GM23248 (cell line): ENCODE data around the gene TMX3. TPM values are rescaled to one million over a fixed set of nuclear protein-coding genes. Genes with fewer than 3 reads are reported as not detected.
A peak's percentile ranks its signal among the peaks of the same experiment; 100 is the strongest.

Experiments used
- DNase-seq: peaks from one replicate; pipeline ENCODE4 v3.0.0-alpha.2; 2015
- H2AFZ ChIP-seq: fragments of 200-600 bp; sonication (generic); 2 replicates; pipeline ENCODE4 v1.6.1; 2016; ENCODE audit warnings: antibody characterized with exemption
- H3F3A ChIP-seq: fragments of 200-600 bp; sonication (generic); 2 replicates; pipeline ENCODE4 v1.6.1; 2016; ENCODE audit warnings: mild to moderate bottlenecking, antibody characterized with exemption, mixed run types; ENCODE audit not compliant: insufficient read depth
- H3K27ac ChIP-seq: fragments of 200-600 bp; sonication (generic); 2 replicates; pipeline ENCODE4 v1.5.1; 2016; ENCODE audit warnings: mild to moderate bottlenecking
- H3K27me3 ChIP-seq: fragments of 200-600 bp; sonication (generic); replicated peaks from 2 replicates; pipeline ENCODE4 v1.6.1; 2016; ENCODE audit warnings: mild to moderate bottlenecking; ENCODE audit not compliant: insufficient read depth
- H3K36me3 ChIP-seq: fragments of 200-600 bp; sonication (generic); 2 replicates; pipeline ENCODE4 v1.6.1; 2016; ENCODE audit warnings: low read depth, mild to moderate bottlenecking
- H3K4me1 ChIP-seq: fragments of 200-600 bp; sonication (generic); 2 replicates; pipeline ENCODE4 v1.6.1; 2016; ENCODE audit warnings: mild to moderate bottlenecking; ENCODE audit not compliant: insufficient read depth
- H3K4me2 ChIP-seq: fragments of 200-600 bp; sonication (generic); one replicate; pipeline ENCODE4 v1.6.1; 2016; ENCODE audit warnings: mild to moderate bottlenecking; ENCODE audit not compliant: unreplicated experiment
- H3K4me3 ChIP-seq: fragments of 200-600 bp; sonication (generic); 2 replicates; pipeline ENCODE4 v1.5.1; 2016; ENCODE audit warnings: mild to moderate bottlenecking
- H3K79me2 ChIP-seq: fragments of 200-600 bp; sonication (generic); 2 replicates; pipeline ENCODE4 v1.6.1; 2016; ENCODE audit warnings: mild to moderate bottlenecking; ENCODE audit not compliant: insufficient read depth
- H3K9ac ChIP-seq: fragments of 200-600 bp; sonication (generic); 2 replicates; pipeline ENCODE4 v1.6.1; 2016; ENCODE audit warnings: mild to moderate bottlenecking
- H3K9me2 ChIP-seq: fragments of 200-600 bp; sonication (generic); 2 replicates; pipeline ENCODE4 v1.6.1; 2016; ENCODE audit warnings: mixed run types, mild to moderate bottlenecking, moderate library complexity; ENCODE audit not compliant: insufficient read depth
- H3K9me3 ChIP-seq: fragments of 200-600 bp; sonication (generic); one replicate; pipeline ENCODE4 v1.6.1; 2017; ENCODE audit warnings: low read depth
- H4K20me1 ChIP-seq: fragments of 200-600 bp; sonication (generic); 2 replicates; pipeline ENCODE4 v1.6.0; 2016; ENCODE audit not compliant: insufficient read depth
- EZH2 ChIP-seq: fragments of 200-600 bp; sonication (generic); IDR thresholded peaks from 2 replicates; pipeline ENCODE4 v1.6.1; 2018; ENCODE audit warnings: antibody characterized with exemption, mild to moderate bottlenecking; ENCODE audit not compliant: insufficient read depth, poor library complexity, severe bottlenecking
- EZH2phosphoT487 ChIP-seq: fragments of 200-600 bp; sonication (generic); IDR thresholded peaks from 2 replicates; pipeline ENCODE4 v1.6.1; 2018; ENCODE audit warnings: antibody characterized with exemption, moderate library complexity, mild to moderate bottlenecking, low read depth; ENCODE audit not compliant: insufficient read depth
- WGBS, 2 experiments: methylation state at CpG; one replicate each; pipeline ENCODE4 v1.1.6; 2015 to 2017; ENCODE audit warnings: low lambda C conversion rate in 2 of 2, low coverage in 1 of 2; ENCODE audit errors: missing lambda C conversion rate in 2 of 2; 5-methylcytosine and 5-hydroxymethylcytosine counted together
- in situ Hi-C: fragments of 300-500 bp; cut with MboI; formaldehyde crosslinking; loops from 2 replicates; pipeline ENCODE4 v1.15.0; 2020
- polyA plus RNA-seq: library from polyadenylated mRNA; unstranded; fragments of >200 nt; fragmentation: Nextera tagmentation; extraction: Ambion mirVana; gene quantifications from 2 replicates; pipeline ENCODE4 v1.2.1, GENCODE V29; 2016
- total RNA-seq: library from RNA; depleted of rRNA; stranded (reverse); fragments of >200 nt; shearing (Covaris generic); gene quantifications from 2 replicates; pipeline ENCODE4 v1.2.3, GENCODE V29; 2014; rRNA removed

The TMX3 gene
- total RNA-seq (111 and 112 TPM in 2 replicates), polyA plus RNA-seq (70.4 and 73.0 TPM in 2 replicates)

DNA sequence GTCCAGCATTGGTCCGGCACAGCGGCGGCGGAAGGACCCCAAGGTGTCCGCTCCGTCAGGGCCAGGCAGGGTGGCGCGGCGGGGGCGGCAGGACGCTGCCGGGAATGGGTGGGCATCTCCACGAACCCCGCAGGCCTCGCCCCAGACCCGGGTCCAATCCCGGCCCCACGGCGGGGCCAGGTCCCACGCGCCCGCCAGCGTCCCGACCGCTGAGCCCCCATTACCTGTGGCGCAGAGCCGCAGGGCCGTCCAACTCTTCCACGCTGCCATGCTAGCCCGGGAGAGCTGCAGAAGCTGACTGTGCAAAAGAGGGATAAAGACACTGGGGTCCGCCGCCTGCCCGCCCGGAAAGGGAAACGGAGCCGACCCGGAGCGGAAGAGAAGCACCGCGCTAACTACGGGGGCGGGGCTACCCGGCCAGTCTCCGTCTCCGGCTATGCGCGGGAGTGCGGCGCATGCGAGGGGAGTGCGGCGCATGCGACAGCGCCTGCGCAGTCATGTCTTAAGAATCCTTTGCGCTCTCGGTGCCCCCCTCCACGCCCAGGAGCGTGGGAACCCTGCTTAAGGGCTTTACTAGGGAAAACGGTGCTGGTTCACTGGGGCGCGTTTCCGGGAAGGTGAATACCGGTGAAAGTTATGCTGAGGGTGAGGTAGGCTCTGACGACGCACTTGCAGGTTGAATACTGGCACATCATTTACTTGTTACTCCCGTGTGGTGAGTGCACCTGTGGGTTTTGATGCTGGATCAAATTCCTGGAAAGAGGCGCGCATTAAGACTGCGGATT, at the start of gene TMX3:
TSS of gene TMX3 (minus strand) at position 397 of the 785 bp plus-strand sequence. CDS start at position 270, 127 bp downstream.
- H3K27ac ChIP-seq: peak within 1 kb of the TSS; percentile 43
- H3K4me2 ChIP-seq: peak within 1 kb of the TSS; percentile 90
- no peaks in the 10 kb centered on the region for H3K9me3 ChIP-seq
- peak; percentile 98 for DNase-seq
- H3K4me3 ChIP-seq: peak within 1 kb of the TSS; percentile 93
- in situ Hi-C loops: no loop called here
- 1% methylated on average over 59 to 62 of the region's 70 CpGs for WGBS, 2 experiments
- H3K4me1 ChIP-seq: peaks cover 17% of the 10 kb centered on the region; the same call in 1 of the 2 replicates
- H3K9me2 ChIP-seq: no peaks in the 10 kb centered on the region
- H3F3A ChIP-seq: 0 out of 2 replicates have a peak, but pooled peaks cover 5% of the 10 kb centered on the region
- H3K27me3 ChIP-seq: no peaks in the 10 kb centered on the region
- TF ChIP-seq EZH2 (no peak), EZH2phosphoT487 (no peak)
- H3K36me3 ChIP-seq: peaks cover 21% of the 10 kb centered on the region
- H4K20me1 ChIP-seq: no peaks in the 10 kb centered on the region
- peaks cover 62% of the 10 kb centered on the region for H3K79me2 ChIP-seq
- peak within 1 kb of the TSS; percentile 99 for H2AFZ ChIP-seq
- H3K9ac ChIP-seq: peak within 1 kb of the TSS; percentile 86

- no peak overlapping the region for H3K9ac ChIP-seq
- H3K4me3 ChIP-seq: no peak overlapping the region
- H3K27me3 ChIP-seq: no peaks in the 10 kb centered on the region
- H2AFZ ChIP-seq: peak overlapping the region; percentile 23; the same call in 1 of the 2 replicates
- DNase-seq: peak; percentile 68
- in situ Hi-C loops: no loop called here
- no peaks in the 10 kb centered on the region for H4K20me1 ChIP-seq
- H3K9me3 ChIP-seq: peaks cover 7% of the 10 kb centered on the region
- 40 to 53% methylated on average over 2 of the region's 2 CpGs for WGBS, 2 experiments
- no peak overlapping the region for H3K27ac ChIP-seq
- no peaks in the 10 kb centered on the region for H3K36me3 ChIP-seq
- H3K9me2 ChIP-seq: 0 out of 2 replicates have a peak, but pooled peaks cover 4% of the 10 kb centered on the region
- no peak for TF ChIP-seq EZH2phosphoT487
- no peak for TF ChIP-seq EZH2
- H3F3A ChIP-seq: 0 out of 2 replicates have a peak, but pooled peaks cover 4% of the 10 kb centered on the region
- peaks cover 5% of the 10 kb centered on the region; the same call in 1 of the 2 replicates for H3K4me1 ChIP-seq
- H3K79me2 ChIP-seq: no peaks in the 10 kb centered on the region
- H3K4me2 ChIP-seq: no peak overlapping the region
Measured at GRCh38 chr18:68764016-68764415, 49.1 kb upstream of the TMX3 start.

DNA sequence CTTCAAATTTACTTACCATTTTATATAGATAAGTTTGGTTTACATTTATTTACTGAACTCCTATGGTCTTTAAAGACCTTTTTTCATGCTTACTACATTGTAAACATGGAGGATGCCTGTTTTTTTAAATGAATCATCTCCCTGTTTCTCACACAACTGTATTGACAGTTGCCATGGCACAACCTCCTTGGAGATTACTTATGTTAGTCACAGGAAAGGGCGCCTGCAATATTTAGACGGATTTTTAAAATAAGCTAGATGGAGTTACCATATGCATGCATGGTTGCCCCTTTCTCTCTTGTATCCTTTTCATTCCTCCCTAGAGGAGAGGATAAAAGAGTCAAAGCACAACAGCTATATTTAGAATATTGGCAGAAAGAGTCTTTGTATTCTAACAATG, 48.2 kb upstream of the TMX3 start:
- TF ChIP-seq EZH2: no peak
- no peak overlapping the region for H3K4me2 ChIP-seq
- H3F3A ChIP-seq: 0 out of 2 replicates have a peak, but pooled peaks cover 4% of the 10 kb centered on the region
- H2AFZ ChIP-seq: no peak overlapping the region
- no peaks in the 10 kb centered on the region for H4K20me1 ChIP-seq
- no peaks in the 10 kb centered on the region for H3K79me2 ChIP-seq
- H3K27ac ChIP-seq: no peak overlapping the region
- H3K27me3 ChIP-seq: no peaks in the 10 kb centered on the region
- H3K9ac ChIP-seq: no peak overlapping the region
- in situ Hi-C loops: no loop called here
- peak; percentile 18 for DNase-seq
- 91 to 96% methylated on average over 2 of the region's 2 CpGs for WGBS, 2 experiments
- H3K9me3 ChIP-seq: peaks cover 7% of the 10 kb centered on the region
- no peaks in the 10 kb centered on the region for H3K36me3 ChIP-seq
- H3K9me2 ChIP-seq: 0 out of 2 replicates have a peak, but pooled peaks cover 4% of the 10 kb centered on the region
- H3K4me3 ChIP-seq: no peak overlapping the region
- peaks cover 5% of the 10 kb centered on the region; the same call in 1 of the 2 replicates for H3K4me1 ChIP-seq

DNA sequence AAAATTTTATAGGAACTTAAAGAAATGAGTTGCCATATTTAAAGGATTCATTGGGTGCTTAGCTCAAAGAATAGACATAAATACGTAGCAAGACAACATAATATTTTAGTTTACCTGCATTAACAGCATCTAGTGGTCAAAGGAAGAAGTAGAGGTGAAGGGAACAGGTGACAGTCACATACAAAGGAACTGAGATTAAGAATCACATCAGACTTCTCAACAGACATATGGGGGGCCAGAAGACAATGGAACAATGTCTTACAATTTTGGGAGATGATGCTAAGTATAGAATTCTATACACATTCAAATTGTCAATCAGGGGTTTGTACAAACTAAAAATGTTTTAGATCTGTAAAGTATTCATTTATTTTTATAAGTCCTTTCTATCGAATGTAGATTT, 44.4 kb upstream of the TMX3 start:
- no peak overlapping the region for H3K4me2 ChIP-seq
- WGBS, 2 experiments: 77 to 82% methylated on average over 2 of the region's 2 CpGs
- H3K9me3 ChIP-seq: peaks cover 7% of the 10 kb centered on the region
- H3F3A ChIP-seq: 0 out of 2 replicates have a peak, but pooled peaks cover 4% of the 10 kb centered on the region
- H3K9me2 ChIP-seq: 0 out of 2 replicates have a peak, but pooled peaks cover 4% of the 10 kb centered on the region
- no peak overlapping the region for H3K27ac ChIP-seq
- in situ Hi-C loops: no loop called here
- DNase-seq: no peak
- no peaks in the 10 kb centered on the region for H4K20me1 ChIP-seq
- H3K4me3 ChIP-seq: no peak overlapping the region
- no peaks in the 10 kb centered on the region for H3K79me2 ChIP-seq
- TF ChIP-seq EZH2: no peak
- TF ChIP-seq EZH2phosphoT487: no peak
- H3K36me3 ChIP-seq: no peaks in the 10 kb centered on the region
- H3K4me1 ChIP-seq: peaks cover 2% of the 10 kb centered on the region; the same call in 1 of the 2 replicates
- no peak overlapping the region for H2AFZ ChIP-seq
- no peak overlapping the region for H3K9ac ChIP-seq
- no peaks in the 10 kb centered on the region for H3K27me3 ChIP-seq
